HCT116 (cell line): ENCODE data around the gene CCDC148. TPM values are rescaled to one million over a fixed set of nuclear protein-coding genes. Genes with fewer than 3 reads are reported as not detected.

Source experiments
- ATAC-seq: fragments of 200-7000 bp; cut with Tn5 transposase; 2 replicates; pipeline ENCODE4 v1.9.1; 2020; ENCODE audit warnings: mild to moderate bottlenecking, moderate library complexity
- BruUV-seq: library from RNA; stranded (reverse); fragments of 400-500 nt; replicated peaks from 2 replicates; lab custom pipeline; 2021; lab: Mats Ljungman, UMichigan
- CTCF ChIA-PET: fragments of 300-600 bp; sonication (Branson Sonifier 250); formaldehyde crosslinking; loops from one replicate; lab custom pipeline; 2021; ENCODE audit warnings: antibody characterized with exemption; lab: Charles Lee
- POLR2A ChIA-PET: fragments of 300-600, 350-600 bp; sonication (Branson Sonifier 250); formaldehyde crosslinking; loops from one replicate; lab custom pipeline; 2021; ENCODE audit warnings: antibody characterized with exemption; lab: Charles Lee
- RAD21 ChIA-PET, 2 experiments: fragments of 300-600 bp; sonication (Branson Sonifier 250); formaldehyde crosslinking; loops; one replicate each; lab custom pipeline; 2023; ENCODE audit warnings: low total read pairs in 2 of 2; ENCODE audit not compliant: uncharacterized antibody in 2 of 2, unreplicated experiment in 2 of 2, low non-redundant PET in 1 of 2; lab: Charles Lee
- DNase-seq: peaks from one replicate; pipeline ENCODE4 v3.0.0-alpha.2; 2010; ENCODE audit warnings: low read depth, low spot score
- H2AFZ ChIP-seq: fragments of 200-600 bp; shearing (Covaris generic), sonication (generic); 2 replicates; pipeline ENCODE4 v1.6.1; 2017; ENCODE audit warnings: low read depth, mixed run types, mixed read lengths, antibody characterized with exemption, low read length; ENCODE audit not compliant: poor library complexity, severe bottlenecking
- H3K27ac ChIP-seq: 2 replicates; pipeline ENCODE4 v1.5.1; 2012; ENCODE audit warnings: low read depth, low read length
- H3K27me3 ChIP-seq: fragments of 200-600 bp; sonication (generic); 2 replicates; pipeline ENCODE4 v1.6.1; 2016; ENCODE audit warnings: mixed run types, low read length, mixed read lengths; ENCODE audit not compliant: insufficient read depth
- H3K36me3 ChIP-seq, 2 experiments: fragments of 200-500 bp in 1 of 2; fragments of 200-600 bp in 1 of 2; sonication (Bioruptor generic) in 1 of 2; sonication (generic) in 1 of 2; 2 replicates each; pipeline versions ENCODE4 v1.5.1 to v1.6.1; 2014 to 2016; ENCODE audit warnings: low read length in 2 of 2, inconsistent platforms in 1 of 2, mixed read lengths in 1 of 2, mixed run types in 1 of 2; ENCODE audit not compliant: insufficient read depth in 2 of 2, control insufficient read depth in 1 of 2
- H3K4me1 ChIP-seq, 2 experiments: fragments of 200-600 bp in 1 of 2; sonication (generic) in 1 of 2; 2 replicates each; pipeline versions ENCODE4 v1.5.1 to v1.6.1; 2012 to 2017; ENCODE audit warnings: low read length in 2 of 2, inconsistent platforms in 1 of 2, mild to moderate bottlenecking in 1 of 2, mixed read lengths in 1 of 2, mixed run types in 1 of 2, moderate library complexity in 1 of 2; ENCODE audit not compliant: insufficient read depth in 2 of 2, control insufficient read depth in 1 of 2
- H3K4me2 ChIP-seq: fragments of 200-600 bp; sonication (generic); 2 replicates; pipeline ENCODE4 v1.6.1; 2017; ENCODE audit warnings: mixed run types, low read length, mixed read lengths
- H3K4me3 ChIP-seq, 2 experiments: fragments of 200-600 bp in 1 of 2; sonication (generic) in 1 of 2; replicated peaks in 1 of 2; 2 replicates each; pipeline ENCODE4 v1.5.1; 2011 to 2016; ENCODE audit warnings: low read length in 2 of 2, control low read depth in 1 of 2, low read depth in 1 of 2, mild to moderate bottlenecking in 1 of 2, mixed read lengths in 1 of 2, mixed run types in 1 of 2
- H3K79me2 ChIP-seq: fragments of 200-600 bp; sonication (generic); 2 replicates; pipeline ENCODE4 v1.6.1; 2017; ENCODE audit warnings: mild to moderate bottlenecking, mixed run types, low read length, moderate library complexity, mixed read lengths; ENCODE audit not compliant: insufficient read depth
- H3K9ac ChIP-seq: fragments of 200-600 bp; sonication (generic); 2 replicates; pipeline ENCODE4 v1.6.1; 2016; ENCODE audit warnings: low read length, mixed read lengths
- H3K9me2 ChIP-seq: fragments of 200-600 bp; sonication (generic), shearing (Covaris generic); 2 replicates; pipeline ENCODE4 v1.6.1; 2017; ENCODE audit warnings: mixed run types, mild to moderate bottlenecking, moderate library complexity; ENCODE audit not compliant: insufficient read depth
- H3K9me3 ChIP-seq, 2 experiments: fragments of 200-500 bp in 1 of 2; fragments of 200-600 bp in 1 of 2; sonication (Bioruptor generic) in 1 of 2; sonication (generic) in 1 of 2; 2 replicates each; pipeline ENCODE4 v1.6.1; 2014 to 2017; ENCODE audit warnings: low read length in 2 of 2, mixed read lengths in 2 of 2, inconsistent platforms in 1 of 2, low read depth in 1 of 2, mild to moderate bottlenecking in 1 of 2, mixed run types in 1 of 2, moderate library complexity in 1 of 2; ENCODE audit not compliant: control insufficient read depth in 1 of 2, insufficient read depth in 1 of 2
- H4K20me1 ChIP-seq: fragments of 200-600 bp; sonication (generic), shearing (Covaris generic); 2 replicates; pipeline ENCODE4 v1.6.1; 2017; ENCODE audit warnings: mixed run types, mild to moderate bottlenecking, moderate library complexity; ENCODE audit not compliant: insufficient read depth
- CBX3 ChIP-seq: IDR thresholded peaks from 2 replicates; pipeline ENCODE4 v1.6.1; 2012; ENCODE audit warnings: low read depth
- CEBPB ChIP-seq: IDR thresholded peaks from 2 replicates; pipeline ENCODE4 v1.6.1; 2012; ENCODE audit warnings: low read depth
- CTCF ChIP-seq, 3 experiments: fragments of 200-600 bp in 1 of 3; sonication (generic) in 1 of 3; IDR thresholded peaks in 2 of 3; conservative IDR thresholded peaks in 1 of 3; 2 replicates each; pipeline ENCODE4 v1.5.1; 2012 to 2017; ENCODE audit warnings: low read depth in 2 of 3, low read length in 2 of 3, antibody characterized with exemption in 1 of 3, borderline replicate concordance in 1 of 3, control low read depth in 1 of 3, mild to moderate bottlenecking in 1 of 3, mixed read lengths in 1 of 3, mixed run types in 1 of 3, moderate library complexity in 1 of 3; ENCODE audit not compliant: insufficient read depth in 1 of 3
- EZH2 ChIP-seq: fragments of 200-600 bp; sonication (generic); IDR thresholded peaks from 2 replicates; pipeline ENCODE4 v1.6.1; 2017; ENCODE audit warnings: antibody characterized with exemption, mixed run types
- EZH2phosphoT487 ChIP-seq: fragments of 200-600 bp; IDR thresholded peaks from 2 replicates; pipeline ENCODE4 v1.6.1; 2018; ENCODE audit warnings: antibody characterized with exemption, borderline replicate concordance
- FOSL1 ChIP-seq: IDR thresholded peaks from 2 replicates; pipeline ENCODE4 v1.6.1; 2012; ENCODE audit warnings: low read depth
- SIN3A ChIP-seq: IDR thresholded peaks from 2 replicates; pipeline ENCODE4 v1.6.1; 2012; ENCODE audit warnings: low read depth
- SP1 ChIP-seq: IDR thresholded peaks from 2 replicates; pipeline ENCODE4 v1.6.1; 2012; ENCODE audit warnings: low read depth
- TCF7L2 ChIP-seq: IDR thresholded peaks from 2 replicates; pipeline ENCODE4 v1.7.0; 2011; ENCODE audit warnings: borderline replicate concordance, inconsistent platforms; ENCODE audit not compliant: insufficient read depth, insufficient read length; ENCODE audit errors: extremely low read depth
- ZFX ChIP-seq: fragments of 450-650 bp; IDR thresholded peaks from 2 replicates; pipeline ENCODE4 v1.6.1; 2017
- intact Hi-C: fragments of 100-400 bp; cut with micrococcal nuclease; formaldehyde crosslinking; loops from 2 replicates; pipeline ENCODE4 v1.10.0; 2022
- total RNA-seq: library from RNA; stranded (reverse); gene quantifications from one replicate; pipeline ENCODE4 v1.2.1, GENCODE V29; 2021; ENCODE audit not compliant: unreplicated experiment
- TF ChIP-seq, protein P1 (sequence below): IDR thresholded peaks from 2 replicates; pipeline ENCODE4 v1.6.1; 2012; ENCODE audit warnings: low read depth

CCDC148 gene
- total RNA-seq, 1 experiment from 2014 or later: 0.59 TPM

DNA sequence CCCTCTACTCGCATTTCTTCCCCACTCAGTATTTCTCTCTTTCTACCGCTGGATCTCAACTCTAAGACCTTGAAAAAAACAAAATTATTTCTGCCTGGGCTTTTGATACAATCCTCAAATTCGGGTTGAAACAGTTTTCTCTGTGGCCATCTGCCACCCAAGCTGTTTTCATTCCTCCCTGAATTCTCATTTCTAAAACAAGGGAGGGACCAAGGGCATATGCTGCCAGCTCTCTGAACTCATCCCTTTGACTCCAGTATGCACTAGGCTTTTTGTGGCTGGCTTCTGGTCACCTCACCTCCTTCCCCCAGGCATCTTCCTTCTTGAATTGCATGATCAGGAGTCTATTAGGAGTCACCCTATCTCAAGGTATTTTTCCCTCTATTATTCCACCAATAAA is 49.5 kb downstream of the CCDC148 start:
- Histone ChIP-seq H3K9me3 (no peaks in the 10 kb centered on the region), H3K27ac (no peak overlapping the region), H3K4me2 (no peak overlapping the region), H3K9ac (no peak overlapping the region), H2AFZ (no peak overlapping the region), H3K4me1 (no peaks in the 10 kb centered on the region), H3K9me2 (no peaks in the 10 kb centered on the region), H4K20me1 (no peaks in the 10 kb centered on the region), H3K27me3 (no peaks in the 10 kb centered on the region), H3K36me3 (no peaks in the 10 kb centered on the region), H3K4me3 (no peak overlapping the region), H3K79me2 (no peaks in the 10 kb centered on the region)
- BruUV-seq: no TSS peak
- no peak for TF ChIP-seq EZH2
- TF ChIP-seq ZFX: no peak
- no peak for TF ChIP-seq SP1
- TF ChIP-seq FOSL1: no peak
- no peak for TF ChIP-seq SIN3A
- no peak for TF ChIP-seq TCF7L2
- no peak for TF ChIP-seq CTCF (IDR thresholded peaks at IDR 0.05 in 2 of 3, conservative IDR thresholded peaks at IDR 0.05 in 1 of 3; ENCODE audit: borderline replicate concordance in 1 of 3, insufficient read depth in 1 of 3, low read depth in 2 of 3, low read length in 2 of 3)
- TF ChIP-seq EZH2phosphoT487: no peak
- TF ChIP-seq, protein P1, sequence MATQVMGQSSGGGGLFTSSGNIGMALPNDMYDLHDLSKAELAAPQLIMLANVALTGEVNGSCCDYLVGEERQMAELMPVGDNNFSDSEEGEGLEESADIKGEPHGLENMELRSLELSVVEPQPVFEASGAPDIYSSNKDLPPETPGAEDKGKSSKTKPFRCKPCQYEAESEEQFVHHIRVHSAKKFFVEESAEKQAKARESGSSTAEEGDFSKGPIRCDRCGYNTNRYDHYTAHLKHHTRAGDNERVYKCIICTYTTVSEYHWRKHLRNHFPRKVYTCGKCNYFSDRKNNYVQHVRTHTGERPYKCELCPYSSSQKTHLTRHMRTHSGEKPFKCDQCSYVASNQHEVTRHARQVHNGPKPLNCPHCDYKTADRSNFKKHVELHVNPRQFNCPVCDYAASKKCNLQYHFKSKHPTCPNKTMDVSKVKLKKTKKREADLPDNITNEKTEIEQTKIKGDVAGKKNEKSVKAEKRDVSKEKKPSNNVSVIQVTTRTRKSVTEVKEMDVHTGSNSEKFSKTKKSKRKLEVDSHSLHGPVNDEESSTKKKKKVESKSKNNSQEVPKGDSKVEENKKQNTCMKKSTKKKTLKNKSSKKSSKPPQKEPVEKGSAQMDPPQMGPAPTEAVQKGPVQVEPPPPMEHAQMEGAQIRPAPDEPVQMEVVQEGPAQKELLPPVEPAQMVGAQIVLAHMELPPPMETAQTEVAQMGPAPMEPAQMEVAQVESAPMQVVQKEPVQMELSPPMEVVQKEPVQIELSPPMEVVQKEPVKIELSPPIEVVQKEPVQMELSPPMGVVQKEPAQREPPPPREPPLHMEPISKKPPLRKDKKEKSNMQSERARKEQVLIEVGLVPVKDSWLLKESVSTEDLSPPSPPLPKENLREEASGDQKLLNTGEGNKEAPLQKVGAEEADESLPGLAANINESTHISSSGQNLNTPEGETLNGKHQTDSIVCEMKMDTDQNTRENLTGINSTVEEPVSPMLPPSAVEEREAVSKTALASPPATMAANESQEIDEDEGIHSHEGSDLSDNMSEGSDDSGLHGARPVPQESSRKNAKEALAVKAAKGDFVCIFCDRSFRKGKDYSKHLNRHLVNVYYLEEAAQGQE: no peak
- no peak for TF ChIP-seq CBX3
- no peak for TF ChIP-seq CEBPB
- no peak for ATAC-seq
- ChIA-PET CTCF (no interaction called here), RAD21 (no interaction called here), POLR2A (no interaction called here)
- intact Hi-C loops: no loop called here
- no peak for DNase-seq
